Smooth muscle cell (in vitro differentiated cells): ENCODE measurements around the gene PRAMEF33. TPM values are rescaled to one million over a fixed set of nuclear protein-coding genes. Genes with fewer than 3 reads are reported as not detected.
"Not testable (repeated sequence)": the region's sequence is repeated elsewhere in the genome, so short reads cannot be mapped to it uniquely, and the experiment has no call there.

Source experiments
- DNase-seq: peaks from one replicate; lab custom pipeline; 2025; ENCODE audit not compliant: unreplicated experiment; lab: John Stamatoyannopoulos, UW
- H2AFZ ChIP-seq: fragments of 200-600 bp; sonication (generic); 2 replicates; pipeline ENCODE4 v1.6.0; 2016; ENCODE audit warnings: antibody characterized with exemption, low read depth, mild to moderate bottlenecking
- H3F3A ChIP-seq: fragments of 200-600 bp; sonication (generic); 2 replicates; pipeline ENCODE4 v1.6.0; 2017; ENCODE audit warnings: antibody characterized with exemption, low read depth
- H3K27ac ChIP-seq: fragments of 200-600 bp; sonication (generic); 2 replicates; pipeline ENCODE4 v1.5.1; 2016; ENCODE audit warnings: low read depth, mild to moderate bottlenecking
- H3K27me3 ChIP-seq: fragments of 200-600 bp; sonication (generic); 2 replicates; pipeline ENCODE4 v1.6.1; 2016; ENCODE audit warnings: low read depth, mild to moderate bottlenecking
- H3K36me3 ChIP-seq: fragments of 200-600 bp; sonication (generic); 2 replicates; pipeline ENCODE4 v1.5.1; 2016; ENCODE audit warnings: low read depth
- H3K4me1 ChIP-seq: fragments of 200-600 bp; sonication (generic); 2 replicates; pipeline ENCODE4 v1.5.1; 2016; ENCODE audit warnings: low read depth
- H3K4me2 ChIP-seq: fragments of 200-600 bp; sonication (generic); 2 replicates; pipeline ENCODE4 v1.6.0; 2016; ENCODE audit warnings: mild to moderate bottlenecking
- H3K4me3 ChIP-seq: fragments of 200-600 bp; sonication (generic); 2 replicates; pipeline ENCODE4 v1.5.1; 2016; ENCODE audit warnings: mild to moderate bottlenecking
- H3K79me2 ChIP-seq: fragments of 200-600 bp; sonication (generic); 2 replicates; pipeline ENCODE4 v1.6.0; 2016; ENCODE audit warnings: low read depth, mild to moderate bottlenecking
- H3K9ac ChIP-seq: fragments of 200-600 bp; sonication (generic); 2 replicates; pipeline ENCODE4 v1.6.0; 2016; ENCODE audit warnings: low read depth
- H3K9me3 ChIP-seq: fragments of 200-600 bp; sonication (generic); replicated peaks from 2 replicates; pipeline ENCODE4 v1.5.1; 2016; ENCODE audit warnings: low read depth
- H4K20me1 ChIP-seq: fragments of 200-600 bp; sonication (generic); 2 replicates; pipeline ENCODE4 v1.6.0; 2016; ENCODE audit warnings: low read depth
- WGBS: methylation state at CpG from one replicate; pipeline ENCODE4 v1.1.7; 2016; ENCODE audit warnings: low lambda C conversion rate; 5-methylcytosine and 5-hydroxymethylcytosine counted together
- polyA plus RNA-seq: library from polyadenylated mRNA; unstranded; fragments of >200 nt; fragmentation: Nextera tagmentation; extraction: Ambion mirVana; gene quantifications from 2 replicates; pipeline ENCODE4 v1.2.1, GENCODE V29; 2016
- small RNA-seq: library from RNA; depleted of rRNA; stranded (forward); fragments of <200 nt; gene quantifications from one replicate; pipeline ENCODE3, GENCODE V24; 2014
- total RNA-seq: library from RNA; depleted of rRNA; stranded (reverse); fragments of >200 nt; gene quantifications from 2 replicates; pipeline ENCODE4 v1.2.3, GENCODE V29; 2014
- TF ChIP-seq, protein P1 (sequence below): fragments of 200-600 bp; sonication (generic); IDR thresholded peaks from 2 replicates; pipeline ENCODE4 v1.5.1; 2017; ENCODE audit warnings: borderline replicate concordance, mild to moderate bottlenecking, antibody characterized with exemption; ENCODE audit not compliant: insufficient read depth, poor library complexity, severe bottlenecking

The PRAMEF33 gene
- total and polyA plus RNA-seq, 2 experiments from 2014 or later = not detected

DNA sequence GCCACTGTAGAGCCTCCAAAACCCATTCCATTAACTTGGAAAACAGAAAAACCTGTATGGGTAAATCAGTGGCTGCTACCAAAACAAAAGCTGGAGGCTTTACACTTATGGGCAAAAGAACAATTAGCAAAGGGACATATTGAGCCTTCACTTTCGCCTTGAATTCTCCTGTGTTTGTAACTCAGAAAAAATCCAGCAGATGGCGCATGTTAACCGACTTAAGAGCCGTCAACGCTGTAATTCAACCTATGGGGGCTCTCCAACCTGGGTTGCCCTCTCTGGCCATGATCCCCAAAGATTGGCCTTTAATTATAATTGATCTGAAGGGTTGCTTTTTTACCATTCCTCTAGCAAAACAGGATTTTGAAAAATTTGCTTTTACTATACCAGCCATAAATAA is 53.4 kb downstream of the PRAMEF33 start:
- H4K20me1 ChIP-seq, DNase-seq, H3K9ac ChIP-seq, H3K4me1 ChIP-seq, H3K79me2 ChIP-seq, H2AFZ ChIP-seq, H3K27ac ChIP-seq, H3K36me3 ChIP-seq, H3K4me2 ChIP-seq, H3K4me3 ChIP-seq, H3F3A ChIP-seq, H3K9me3 ChIP-seq, H3K27me3 ChIP-seq: not testable (repeated sequence)
- TF ChIP-seq, protein P1, sequence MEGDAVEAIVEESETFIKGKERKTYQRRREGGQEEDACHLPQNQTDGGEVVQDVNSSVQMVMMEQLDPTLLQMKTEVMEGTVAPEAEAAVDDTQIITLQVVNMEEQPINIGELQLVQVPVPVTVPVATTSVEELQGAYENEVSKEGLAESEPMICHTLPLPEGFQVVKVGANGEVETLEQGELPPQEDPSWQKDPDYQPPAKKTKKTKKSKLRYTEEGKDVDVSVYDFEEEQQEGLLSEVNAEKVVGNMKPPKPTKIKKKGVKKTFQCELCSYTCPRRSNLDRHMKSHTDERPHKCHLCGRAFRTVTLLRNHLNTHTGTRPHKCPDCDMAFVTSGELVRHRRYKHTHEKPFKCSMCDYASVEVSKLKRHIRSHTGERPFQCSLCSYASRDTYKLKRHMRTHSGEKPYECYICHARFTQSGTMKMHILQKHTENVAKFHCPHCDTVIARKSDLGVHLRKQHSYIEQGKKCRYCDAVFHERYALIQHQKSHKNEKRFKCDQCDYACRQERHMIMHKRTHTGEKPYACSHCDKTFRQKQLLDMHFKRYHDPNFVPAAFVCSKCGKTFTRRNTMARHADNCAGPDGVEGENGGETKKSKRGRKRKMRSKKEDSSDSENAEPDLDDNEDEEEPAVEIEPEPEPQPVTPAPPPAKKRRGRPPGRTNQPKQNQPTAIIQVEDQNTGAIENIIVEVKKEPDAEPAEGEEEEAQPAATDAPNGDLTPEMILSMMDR = peak; percentile 64
- 1% methylated on average over 5 of the region's 5 CpGs for WGBS

Small RNAs within 50 kb of the gene (small RNA-seq; reads per million reads assigned to genes)
- gene RNU6-771P = not detected

Other genes starting within 250 kb of the PRAMEF33 start
- gene PRAMEF27, start 247.0 kb upstream of the PRAMEF33 start, total RNA-seq = not detected in 2 replicates
- not detected in 2 replicates for gene PRAMEF27, start 247.0 kb upstream of the PRAMEF33 start, polyA plus RNA-seq
- not detected in 2 replicates for gene HNRNPCL3, start 242.8 kb upstream of the PRAMEF33 start, total RNA-seq
- not detected in 2 replicates for gene HNRNPCL3, start 242.8 kb upstream of the PRAMEF33 start, polyA plus RNA-seq
- gene PRAMEF25, start 232.8 kb upstream of the PRAMEF33 start, total RNA-seq = not detected in 2 replicates
- not detected in 2 replicates for gene PRAMEF25, start 232.8 kb upstream of the PRAMEF33 start, polyA plus RNA-seq
- not detected in 2 replicates for gene HNRNPCL2, start 186.7 kb upstream of the PRAMEF33 start, total RNA-seq
- gene HNRNPCL2, start 186.7 kb upstream of the PRAMEF33 start, polyA plus RNA-seq = not detected in 2 replicates
- not detected in 2 replicates for gene PRAMEF26, start 147.5 kb upstream of the PRAMEF33 start, total RNA-seq
- not detected in 2 replicates for gene PRAMEF26, start 147.5 kb upstream of the PRAMEF33 start, polyA plus RNA-seq
- not detected in 2 replicates for gene HNRNPCL4, start 137.9 kb upstream of the PRAMEF33 start, total RNA-seq
- not detected in 2 replicates for gene HNRNPCL4, start 137.9 kb upstream of the PRAMEF33 start, polyA plus RNA-seq
- gene PRAMEF9, start 131.7 kb upstream of the PRAMEF33 start, total RNA-seq = not detected in 2 replicates
- not detected in 2 replicates for gene PRAMEF9, start 131.7 kb upstream of the PRAMEF33 start, polyA plus RNA-seq
- not detected in 2 replicates for gene PRAMEF13, start 102.1 kb upstream of the PRAMEF33 start, total RNA-seq
- not detected in 2 replicates for gene PRAMEF13, start 102.1 kb upstream of the PRAMEF33 start, polyA plus RNA-seq
- gene PRAMEF18, start 77.4 kb upstream of the PRAMEF33 start, total RNA-seq = not detected in 2 replicates
- gene PRAMEF18, start 77.4 kb upstream of the PRAMEF33 start, polyA plus RNA-seq = not detected in 2 replicates
- not detected in 2 replicates for gene PRAMEF5, start 49.3 kb upstream of the PRAMEF33 start, total RNA-seq
- not detected in 2 replicates for gene PRAMEF5, start 49.3 kb upstream of the PRAMEF33 start, polyA plus RNA-seq
- gene PRAMEF8, start 18.4 kb upstream of the PRAMEF33 start, total RNA-seq = not detected in 2 replicates
- not detected in 2 replicates for gene PRAMEF8, start 18.4 kb upstream of the PRAMEF33 start, polyA plus RNA-seq
- not detected in 2 replicates for gene PRAMEF15, start 12.0 kb downstream of the PRAMEF33 start, total RNA-seq
- not detected in 2 replicates for gene PRAMEF15, start 12.0 kb downstream of the PRAMEF33 start, polyA plus RNA-seq
- gene PRAMEF14, start 43.6 kb downstream of the PRAMEF33 start, total RNA-seq = not detected in 2 replicates
- not detected in 2 replicates for gene PRAMEF14, start 43.6 kb downstream of the PRAMEF33 start, polyA plus RNA-seq
- not detected in 2 replicates for gene PRAMEF19, start 68.4 kb downstream of the PRAMEF33 start, total RNA-seq
- not detected in 2 replicates for gene PRAMEF19, start 68.4 kb downstream of the PRAMEF33 start, polyA plus RNA-seq
- not detected in 2 replicates for gene PRAMEF17, start 86.1 kb downstream of the PRAMEF33 start, total RNA-seq
- gene PRAMEF17, start 86.1 kb downstream of the PRAMEF33 start, polyA plus RNA-seq = not detected in 2 replicates
- not detected in 2 replicates for gene PRAMEF20, start 106.9 kb downstream of the PRAMEF33 start, total RNA-seq
- not detected in 2 replicates for gene PRAMEF20, start 106.9 kb downstream of the PRAMEF33 start, polyA plus RNA-seq
- 0.13 TPM in 1 of 2 replicates, not detected in the other for gene LRRC38, start 210.5 kb downstream of the PRAMEF33 start, total RNA-seq
- gene LRRC38, start 210.5 kb downstream of the PRAMEF33 start, polyA plus RNA-seq = 0.39 and 0.86 TPM in 2 replicates